Measurements from ENCODE around the gene TLN1. TPM values are rescaled to one million over a fixed set of nuclear protein-coding genes. Genes with fewer than 3 reads are reported as not detected.

The TLN1 gene
- total and polyA plus RNA-seq, 2 donors (not counting 1 experiment from before 2014, with no cell fraction given): 102 to 280 TPM

- Histone ChIP-seq H4K20me1 (ENCODE audit: control insufficient read depth, insufficient read depth, low read length, poor library complexity, severe bottlenecking) (peaks cover 42% of the 10 kb centered on the region), H3K4me3 (ENCODE audit: control extremely low read depth in 1 of 5, extremely low read depth in 1 of 5, insufficient read depth in 1 of 5, low read depth in 2 of 5, low read length in 4 of 5) (no peak overlapping the region), H3K79me2 (ENCODE audit: control insufficient read depth, insufficient read depth, low read length) (peaks cover 39% of the 10 kb centered on the region), H3K4me2 (replicated peaks; ENCODE audit: low read depth, low read length, poor library complexity, severe bottlenecking) (peak overlapping the region; percentile 56), H3K36me3 (replicated peaks in 1 of 2; ENCODE audit: control extremely low read depth in 1 of 2, control insufficient read depth in 1 of 2, extremely low read depth in 1 of 2, insufficient read depth in 2 of 2, low read length in 1 of 2) (peaks cover 15 to 96% of the 10 kb centered on the region in 2 experiments), H3K9ac (ENCODE audit: low read length) (no peak overlapping the region), H3K27ac (ENCODE audit: low read length in 2 of 2) (peak overlapping the region; percentile 61 to 88), H2AFZ (ENCODE audit: insufficient read depth, low read depth, low read length, poor library complexity, severe bottlenecking) (no peak overlapping the region), H3K9me3 (ENCODE audit: control extremely low read depth in 1 of 3, control insufficient read depth in 2 of 3, insufficient read depth in 1 of 3, low read length in 2 of 3) (no peaks in the 10 kb centered on the region), H3K4me1 (ENCODE audit: control insufficient read depth in 2 of 2, insufficient read depth in 2 of 2, low read length in 2 of 2) (peaks cover 16 to 24% of the 10 kb centered on the region in 2 donors), H3K27me3 (replicated peaks in 1 of 4; ENCODE audit: control extremely low read depth in 1 of 4, control insufficient read depth in 3 of 4, insufficient read depth in 4 of 4, low read length in 3 of 4) (no peaks in the 10 kb centered on the region)
- Mint-ChIP-seq H3K27ac (peak overlapping the region; percentile 86), H3K27me3 (no peaks in the 10 kb centered on the region), H3K9me3 (ENCODE audit: insufficient read depth) (no peaks in the 10 kb centered on the region), H3K4me1 (peaks cover 26% of the 10 kb centered on the region), H3K4me3 (peak overlapping the region; percentile 29)
- ATAC-seq (ENCODE audit: low read depth) (peak; percentile 96), DNase-seq (peak; percentile 89)
- CTCF ChIA-PET: interaction anchor here (0.7 to 20.4 kb wide), 9 partner anchors 12 to 115 kb away, joined by 3 to 195 read pairs (median 5); partner anchors contain the start of genes ARHGEF39, CCDC107, CREB3 and RMRP
- POLR2A ChIA-PET: interaction anchor here (0.5 to 3.5 kb wide), 8 partner anchors 9 to 114 kb away, joined by 3 to 21 read pairs (median 4); partner anchors contain the start of genes CCDC107, CREB3, RMRP and TLN1
- WGBS (ENCODE audit: insufficient coverage): 28% methylated on average over 10 of the region's 15 CpGs
- no peak for TF ChIP-seq EZH2 (IDR thresholded peaks at IDR 0.05; ENCODE audit: borderline replicate concordance, insufficient read depth, low read depth, low read length, poor library complexity, severe bottlenecking)
- TF ChIP-seq CTCF (IDR thresholded peaks at IDR 0.05): no peak
- intact Hi-C loops (cut with micrococcal nuclease): loop anchor here (1.0 to 2.0 kb wide), 6 partner anchors 13 to 115 kb away; partner anchors contain the start of genes CCDC107, CD72, CREB3 and RMRP
Observed at GRCh38 chr9:35718721-35719511, 13.1 kb downstream of the TLN1 start.
